Stomach smooth muscle (tissue), 2 donors: ENCODE results near the gene ASPDH.
"Not testable (repeated sequence)": the region's sequence is repeated elsewhere in the genome, so short reads cannot be mapped to it uniquely, and the experiment has no call there.

ENCODE experiments used
- H3K27ac ChIP-seq: one replicate; pipeline ENCODE4 v1.7.0; 2013; ENCODE audit warnings: mild to moderate bottlenecking, low read length, inconsistent platforms
- H3K27me3 ChIP-seq, 2 donors: one replicate each; pipeline ENCODE4 v1.7.0; 2013; ENCODE audit warnings: low read length in 2 of 2; ENCODE audit not compliant: insufficient read depth in 2 of 2, control insufficient read depth in 1 of 2
- H3K36me3 ChIP-seq, 2 donors: one replicate each; pipeline ENCODE4 v1.7.0; 2013; ENCODE audit warnings: low read length in 2 of 2; ENCODE audit not compliant: control insufficient read depth in 2 of 2, insufficient read depth in 2 of 2
- H3K4me1 ChIP-seq: one replicate; pipeline ENCODE4 v1.7.0; 2013; ENCODE audit warnings: low read length; ENCODE audit not compliant: control insufficient read depth, insufficient read depth
- H3K4me3 ChIP-seq, 2 donors: one replicate each; pipeline ENCODE4 v1.7.0; 2013; ENCODE audit warnings: low read length in 2 of 2
- H3K9ac ChIP-seq, 2 donors: one replicate each; pipeline ENCODE4 v1.7.0; 2013; ENCODE audit warnings: low read length in 2 of 2, mild to moderate bottlenecking in 1 of 2
- H3K9me3 ChIP-seq, 2 donors: one replicate each; pipeline ENCODE4 v1.7.0; 2013; ENCODE audit warnings: low read length in 2 of 2; ENCODE audit not compliant: control insufficient read depth in 2 of 2
- donor health status: healthy.
- donor health status: Pancreatic carcinoma.

Gene ASPDH

GRCh38 chr19:50528052-50528451 lies 14.3 kb upstream of the ASPDH start:
- H3K27me3 ChIP-seq: peaks cover 8 to 11% of the 10 kb centered on the region in 2 donors
- H3K9ac ChIP-seq, H3K36me3 ChIP-seq, H3K4me1 ChIP-seq, H3K4me3 ChIP-seq, H3K27ac ChIP-seq, H3K9me3 ChIP-seq: not testable (repeated sequence)

- peaks cover 0 to 3% of the 10 kb centered on the region in 2 donors for H3K27me3 ChIP-seq
- no peaks in the 10 kb centered on the region for H3K9me3 ChIP-seq
- no peak overlapping the region for H3K4me3 ChIP-seq
- H3K27ac ChIP-seq: no peak overlapping the region
- H3K9ac ChIP-seq: no peak overlapping the region
- H3K36me3 ChIP-seq: no peaks in the 10 kb centered on the region
- no peaks in the 10 kb centered on the region for H3K4me1 ChIP-seq
These were observed 9.2 kb upstream of the ASPDH start for GRCh38 chr19:50522881-50523280.

DNA sequence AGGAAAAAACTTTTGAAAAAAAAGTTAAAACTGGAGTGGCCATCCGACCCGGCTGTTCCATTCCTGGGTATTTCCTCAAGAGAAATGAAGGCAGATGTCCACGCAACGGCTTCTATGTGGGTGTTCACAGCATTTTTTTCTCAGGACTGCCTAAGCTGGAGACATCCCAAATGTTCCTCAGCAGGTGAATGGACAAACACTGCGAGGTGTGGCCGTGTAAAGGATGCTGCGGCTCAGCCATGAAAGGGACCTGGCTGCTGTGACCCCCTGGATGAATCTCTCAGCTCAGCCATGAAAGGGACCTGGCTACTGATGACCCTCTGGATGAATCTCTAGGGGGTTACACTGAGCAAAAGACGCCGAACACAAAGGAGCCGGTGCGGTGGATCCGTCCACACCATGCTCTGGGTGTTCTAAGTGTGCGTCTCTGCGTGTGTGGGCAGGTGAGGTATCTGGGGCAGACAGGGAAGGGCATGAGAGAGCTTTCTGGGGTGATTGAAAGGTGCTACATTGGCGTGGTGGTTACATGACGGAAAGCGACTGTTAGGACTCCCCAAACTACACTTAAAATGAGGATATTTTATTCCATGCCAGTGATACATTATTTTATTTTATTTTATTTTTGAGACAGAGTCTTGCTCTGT lies 7.2 kb upstream of the ASPDH start:
- Histone ChIP-seq H3K9ac (no peak overlapping the region), H3K9me3 (no peaks in the 10 kb centered on the region), H3K4me3 (no peak overlapping the region), H3K36me3 (no peaks in the 10 kb centered on the region), H3K4me1 (no peaks in the 10 kb centered on the region), H3K27ac (no peak overlapping the region), H3K27me3 (peaks cover 0 to 3% of the 10 kb centered on the region in 2 donors)

GRCh38 chr19:50519006-50519575 lies 5.4 kb upstream of the ASPDH start:
- H3K4me1 ChIP-seq: no peaks in the 10 kb centered on the region
- H3K36me3 ChIP-seq: no peaks in the 10 kb centered on the region
- peaks cover 3% of the 10 kb centered on the region in 2 donors for H3K27me3 ChIP-seq
- no peak overlapping the region for H3K9ac ChIP-seq
- no peak overlapping the region for H3K27ac ChIP-seq
- no peak overlapping the region for H3K4me3 ChIP-seq
- H3K9me3 ChIP-seq: no peaks in the 10 kb centered on the region

GRCh38 chr19:50518091-50519005 lies 4.6 kb upstream of the ASPDH start:
- no peaks in the 10 kb centered on the region for H3K4me1 ChIP-seq
- H3K4me3 ChIP-seq: no peak overlapping the region
- H3K36me3 ChIP-seq: no peaks in the 10 kb centered on the region
- H3K9ac ChIP-seq: no peak overlapping the region
- no peak overlapping the region for H3K27ac ChIP-seq
- H3K9me3 ChIP-seq: no peaks in the 10 kb centered on the region
- peaks cover 3% of the 10 kb centered on the region in 2 donors for H3K27me3 ChIP-seq

DNA sequence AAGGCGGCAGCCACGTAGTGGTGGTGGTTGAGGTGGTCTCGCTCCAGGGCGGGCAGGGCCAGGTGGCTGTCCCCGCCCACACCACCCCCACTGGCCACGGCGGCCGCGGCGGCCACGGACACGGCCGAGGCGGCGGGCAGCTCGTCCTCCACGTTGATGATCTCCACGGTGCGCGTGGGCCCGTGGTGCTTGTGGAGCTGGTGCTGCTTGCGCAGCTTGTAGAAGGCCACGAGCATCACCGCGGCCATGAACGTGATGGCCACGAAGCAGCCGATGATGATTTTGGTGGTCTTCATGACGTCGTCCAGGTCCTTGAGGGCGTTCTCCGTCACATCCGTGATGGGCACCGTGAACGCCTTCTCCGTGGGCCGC lies 4.0 kb upstream of the ASPDH start:
- Histone ChIP-seq H3K4me1 (no peaks in the 10 kb centered on the region), H3K36me3 (no peaks in the 10 kb centered on the region), H3K27ac (no peak overlapping the region), H3K27me3 (peaks cover 3% of the 10 kb centered on the region in 2 donors), H3K4me3 (no peak overlapping the region), H3K9me3 (no peaks in the 10 kb centered on the region), H3K9ac (no peak overlapping the region)

DNA sequence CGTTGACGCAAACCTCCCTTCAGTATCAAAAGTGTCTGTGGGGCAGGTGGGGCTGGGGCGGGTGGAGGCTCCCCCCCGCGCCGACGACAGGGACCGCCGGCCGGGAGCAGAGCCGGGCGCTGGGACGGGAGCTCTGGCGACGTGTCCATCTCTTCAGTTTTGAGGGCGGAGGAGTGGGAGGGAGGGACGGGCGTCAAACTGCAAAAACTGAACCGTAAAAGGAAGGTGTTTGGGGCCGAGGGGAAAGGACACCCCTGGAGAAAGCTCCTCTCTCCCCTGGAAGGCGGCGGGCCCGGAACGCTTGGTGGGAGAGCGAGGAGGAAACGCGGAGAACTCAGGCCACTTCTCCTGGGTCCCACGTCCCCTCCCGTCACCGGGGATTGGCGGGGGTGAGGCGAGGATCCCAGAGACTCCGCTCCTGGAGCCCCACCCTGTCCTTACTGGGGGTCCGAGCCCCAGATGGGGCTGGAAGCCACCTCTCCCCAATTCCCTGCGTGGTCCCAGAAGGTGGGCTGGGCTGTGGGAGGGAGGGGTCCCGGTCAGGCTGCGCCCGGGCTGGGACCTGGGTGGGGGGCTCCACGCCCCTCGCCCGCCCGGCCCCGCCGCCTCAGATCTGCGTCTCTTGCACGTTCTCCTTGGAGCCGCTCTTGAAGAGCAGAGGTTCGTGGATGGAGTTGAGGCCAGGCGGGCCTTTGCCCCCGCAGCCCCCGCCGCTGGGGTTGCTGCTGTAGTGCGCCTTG lies 3.4 kb upstream of the ASPDH start:
- H3K4me3 ChIP-seq: no peak overlapping the region
- H3K27ac ChIP-seq: no peak overlapping the region
- no peaks in the 10 kb centered on the region for H3K4me1 ChIP-seq
- no peaks in the 10 kb centered on the region for H3K36me3 ChIP-seq
- no peak overlapping the region for H3K9ac ChIP-seq
- peaks cover 3% of the 10 kb centered on the region in 2 donors for H3K27me3 ChIP-seq
- no peaks in the 10 kb centered on the region for H3K9me3 ChIP-seq

DNA sequence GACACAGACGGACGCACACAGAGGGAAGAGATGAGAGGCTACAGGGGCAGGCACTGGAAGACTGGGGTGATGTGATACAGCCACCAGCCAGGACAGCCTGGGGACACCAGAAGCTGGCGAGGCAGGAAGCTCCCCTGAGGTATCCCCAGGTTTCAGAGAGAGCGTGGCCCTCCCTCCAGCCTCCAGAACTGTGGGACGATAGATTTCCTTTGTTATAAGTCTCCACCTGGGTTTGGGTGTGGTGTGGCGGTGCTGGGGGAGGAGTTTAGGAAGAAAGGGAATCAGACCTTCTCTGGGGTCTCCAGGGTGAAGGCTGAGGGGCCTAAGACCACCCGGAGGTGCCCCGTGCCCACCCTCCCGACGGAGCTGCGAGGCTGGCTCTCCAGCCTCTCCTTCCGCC lies 2.7 kb upstream of the ASPDH start:
- no peaks in the 10 kb centered on the region for H3K9me3 ChIP-seq
- H3K36me3 ChIP-seq: no peaks in the 10 kb centered on the region
- no peak overlapping the region for H3K4me3 ChIP-seq
- H3K27ac ChIP-seq: no peak overlapping the region
- H3K27me3 ChIP-seq: peaks cover 3% of the 10 kb centered on the region in 2 donors
- no peak overlapping the region for H3K9ac ChIP-seq
- H3K4me1 ChIP-seq: no peaks in the 10 kb centered on the region

GRCh38 chr19:50515168-50515561 lies 1.5 kb upstream of the ASPDH start:
- H3K9me3 ChIP-seq: no peaks in the 10 kb centered on the region
- H3K27ac ChIP-seq: no peak overlapping the region
- no peaks in the 10 kb centered on the region for H3K36me3 ChIP-seq
- H3K9ac ChIP-seq: no peak overlapping the region
- H3K4me3 ChIP-seq: no peak overlapping the region
- peaks cover 3% of the 10 kb centered on the region in 2 donors for H3K27me3 ChIP-seq
- H3K4me1 ChIP-seq: peaks cover 9% of the 10 kb centered on the region

- no peaks in the 10 kb centered on the region for H3K9me3 ChIP-seq
- H3K4me1 ChIP-seq: peaks cover 12% of the 10 kb centered on the region
- H3K27me3 ChIP-seq: peaks cover 3% of the 10 kb centered on the region in 2 donors
- no peaks in the 10 kb centered on the region for H3K36me3 ChIP-seq
- no peak overlapping the region for H3K4me3 ChIP-seq
- no peak overlapping the region for H3K27ac ChIP-seq
- no peak overlapping the region for H3K9ac ChIP-seq
These were observed 844 bp upstream of the ASPDH start for GRCh38 chr19:50514346-50515167.
